CD4-positive, alpha-beta T cell treated with Interleukin-4 for 4 hours (primary cell): ENCODE data around the gene BLCAP.
"Not testable (repeated sequence)": the region's sequence is repeated elsewhere in the genome, so short reads cannot be mapped to it uniquely, and the experiment has no call there.

ENCODE experiments used
- DNase-seq: peaks from one replicate; pipeline ENCODE4 v3.0.0-alpha.2; 2020

Gene BLCAP

GRCh38 chr20:37479925-37480691, 47.6 kb downstream of the BLCAP start:
- no peak for DNase-seq

DNA sequence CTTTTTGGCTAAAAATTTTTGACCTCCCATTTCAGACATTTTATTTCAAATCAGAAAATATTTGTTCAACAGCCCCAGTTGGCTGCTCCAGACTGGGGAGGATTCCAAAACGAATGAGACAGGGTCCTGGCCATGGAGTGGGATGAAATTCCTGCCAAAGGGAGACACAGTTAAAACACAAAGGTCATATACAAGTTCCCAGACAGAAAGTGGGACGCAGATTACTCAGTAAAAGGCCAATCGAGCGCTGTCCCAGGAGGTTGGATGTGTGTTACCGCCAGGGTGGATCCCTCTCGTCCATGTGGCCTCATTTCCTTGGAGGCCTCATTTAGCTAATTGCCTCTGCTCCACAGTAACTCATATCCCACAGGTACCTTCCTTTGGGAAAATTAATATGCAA, 48.4 kb downstream of the BLCAP start:
- no peak for DNase-seq

DNA sequence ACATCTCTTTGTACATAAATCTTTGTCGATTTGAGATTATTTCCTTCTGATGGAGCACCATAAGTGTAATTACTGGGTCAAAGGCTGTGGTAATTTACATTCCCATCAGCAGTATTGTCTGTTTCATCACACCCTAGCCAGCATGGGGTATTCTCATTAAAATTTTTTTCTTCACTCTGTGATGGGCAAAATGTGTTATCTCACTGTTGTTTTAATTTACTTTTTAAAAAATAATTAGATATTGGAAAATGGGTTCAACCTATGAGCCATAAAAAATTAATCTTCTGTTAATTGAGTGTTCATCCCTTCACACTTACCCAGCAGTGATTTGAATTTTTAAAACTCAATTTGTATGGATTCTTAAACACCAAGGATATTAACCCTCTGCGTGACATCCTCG, 50.6 kb downstream of the BLCAP start:
- no peak for DNase-seq

DNA sequence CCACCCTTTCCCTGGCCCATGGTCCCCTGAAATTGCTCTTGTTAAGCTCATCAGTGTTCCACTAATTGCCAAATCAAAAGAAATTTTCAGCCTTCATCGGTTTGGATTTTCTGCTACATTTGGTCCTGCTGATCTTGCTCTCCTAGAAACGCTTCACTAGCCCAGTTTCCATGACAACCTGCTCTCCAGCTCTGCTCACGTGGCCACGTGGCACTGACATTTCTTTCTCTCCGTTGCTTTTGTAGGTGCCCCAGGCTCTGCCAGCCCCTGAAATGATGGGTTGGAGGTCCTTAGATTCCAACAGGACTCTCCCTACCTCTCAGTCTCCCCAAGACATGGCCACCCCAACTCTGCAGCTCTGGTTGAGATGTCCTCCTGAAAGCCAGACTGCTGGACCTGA, 52.4 kb downstream of the BLCAP start:
- DNase-seq: no peak

GRCh38 chr20:37474386-37474785, 53.3 kb downstream of the BLCAP start:
- DNase-seq: no peak

GRCh38 chr20:37473249-37474000, 54.3 kb downstream of the BLCAP start:
- no peak for DNase-seq

GRCh38 chr20:37472435-37472834, 55.2 kb downstream of the BLCAP start:
- not testable (repeated sequence) for DNase-seq

GRCh38 chr20:37471741-37472235, 55.9 kb downstream of the BLCAP start:
- no peak for DNase-seq

DNA sequence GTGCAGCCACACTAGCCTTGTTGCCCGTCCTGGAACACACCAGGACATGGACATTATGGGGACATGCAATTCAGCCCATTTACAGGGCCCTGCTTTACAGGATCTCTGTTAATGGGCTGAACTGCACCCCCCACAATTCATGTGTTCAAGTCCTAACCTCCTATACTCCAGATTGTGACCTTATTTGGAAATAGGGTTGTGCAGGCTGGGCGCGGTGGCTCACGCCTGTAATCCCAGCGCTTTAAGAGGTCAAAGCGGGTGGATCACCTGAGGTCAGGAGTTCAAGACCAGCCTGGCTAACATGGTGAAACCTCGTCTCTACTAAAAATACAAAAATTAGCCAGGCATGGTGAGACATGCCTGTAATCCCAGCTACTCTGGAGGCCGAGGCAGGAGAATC, 57.5 kb downstream of the BLCAP start:
- DNase-seq: not testable (repeated sequence)

GRCh38 chr20:37469531-37469930, 58.1 kb downstream of the BLCAP start:
- no peak for DNase-seq

DNA sequence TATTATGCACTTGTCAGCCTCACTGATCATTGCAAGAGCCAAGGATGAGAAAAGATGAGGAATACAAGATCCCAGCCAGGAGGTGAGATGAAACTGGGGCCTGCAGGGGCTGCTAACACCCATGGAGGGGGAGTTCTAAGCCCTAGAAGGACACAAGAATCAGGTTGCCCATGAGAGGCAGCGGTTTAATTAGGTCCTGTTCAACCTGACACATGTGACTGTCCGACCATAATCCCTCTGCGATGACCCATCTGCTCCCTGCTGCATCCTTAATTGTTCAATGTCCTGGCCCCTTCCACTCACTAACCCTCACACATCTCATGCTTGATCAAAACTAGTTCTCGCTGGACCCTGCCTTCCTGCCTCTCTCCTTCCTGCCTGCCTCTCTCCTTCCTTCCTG, 58.8 kb downstream of the BLCAP start:
- no peak for DNase-seq
